IPS-NIHi11 (cell line): ENCODE results near the gene KRT4.

ENCODE experiments used
- DNase-seq: peaks from one replicate; pipeline ENCODE4 v3.0.0; 2012; ENCODE audit warnings: mixed read lengths, low spot score

The KRT4 gene

GRCh38 chr12:52821826-52822660 is 8.1 kb upstream of the KRT4 start:
- no peak for DNase-seq

- no peak for DNase-seq
These were observed 7.3 kb upstream of the KRT4 start for GRCh38 chr12:52821071-52821730.

- no peak for DNase-seq
These were observed 6.6 kb upstream of the KRT4 start for GRCh38 chr12:52820521-52820920.

GRCh38 chr12:52819731-52820510 is 6.0 kb upstream of the KRT4 start:
- DNase-seq, result no peak

GRCh38 chr12:52818887-52819420 is 5.0 kb upstream of the KRT4 start:
- DNase-seq, result no peak

DNA sequence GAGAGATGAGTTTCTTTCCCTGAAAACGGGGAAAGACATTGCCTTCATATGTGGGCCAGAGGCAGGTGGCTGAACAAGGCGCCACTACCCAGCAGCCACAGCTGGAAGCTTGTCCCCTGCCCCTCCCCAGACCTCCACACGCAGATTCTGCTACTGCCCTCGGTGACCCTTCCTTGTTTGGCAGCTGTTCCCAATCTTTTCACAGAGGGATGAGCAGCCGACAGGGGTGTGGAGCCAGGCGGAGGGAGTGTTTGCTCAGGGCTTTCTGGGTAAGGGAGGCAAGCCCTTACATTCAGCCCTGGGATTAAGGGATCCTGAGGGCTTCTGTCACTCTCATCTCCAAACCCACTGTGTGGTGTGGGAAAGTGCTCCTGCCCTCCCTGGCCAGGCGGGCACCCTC is 4.5 kb upstream of the KRT4 start:
- DNase-seq, result no peak

- DNase-seq, result no peak
These were observed 3.9 kb upstream of the KRT4 start for GRCh38 chr12:52817699-52818238.

DNA sequence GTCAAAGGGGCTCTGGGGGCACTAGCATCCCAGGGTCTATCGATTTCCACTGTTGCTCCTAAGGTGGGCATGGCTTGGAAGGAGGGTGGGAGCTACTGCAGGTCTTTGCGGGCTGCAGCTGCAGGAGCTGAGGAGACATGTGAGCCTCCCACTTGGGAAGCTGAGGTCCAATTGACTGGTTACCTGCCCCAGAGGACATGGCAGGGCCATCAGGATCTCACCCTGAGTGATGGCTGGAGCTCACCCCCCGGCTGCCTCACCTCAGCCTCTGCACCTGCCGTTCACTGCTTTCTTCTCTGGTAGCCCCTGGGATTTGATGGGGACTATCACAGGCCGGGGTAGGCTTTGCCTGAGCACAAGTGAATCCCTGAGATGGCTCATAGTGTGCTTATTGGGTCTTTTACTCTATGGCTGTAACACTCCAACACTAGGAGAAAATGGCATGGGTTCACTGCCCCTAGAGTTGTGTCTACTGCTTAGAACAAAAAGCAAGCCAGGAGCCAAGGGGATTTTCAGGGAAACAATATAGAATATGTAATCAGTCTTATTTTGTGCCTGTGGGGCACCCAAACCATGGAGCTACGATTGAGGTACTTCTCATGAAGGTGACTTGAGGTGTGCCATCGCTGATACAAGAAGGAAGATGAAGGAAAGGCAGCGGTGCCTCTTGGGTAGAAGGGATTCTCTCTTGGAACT is 3.2 kb upstream of the KRT4 start:
- no peak for DNase-seq

DNA sequence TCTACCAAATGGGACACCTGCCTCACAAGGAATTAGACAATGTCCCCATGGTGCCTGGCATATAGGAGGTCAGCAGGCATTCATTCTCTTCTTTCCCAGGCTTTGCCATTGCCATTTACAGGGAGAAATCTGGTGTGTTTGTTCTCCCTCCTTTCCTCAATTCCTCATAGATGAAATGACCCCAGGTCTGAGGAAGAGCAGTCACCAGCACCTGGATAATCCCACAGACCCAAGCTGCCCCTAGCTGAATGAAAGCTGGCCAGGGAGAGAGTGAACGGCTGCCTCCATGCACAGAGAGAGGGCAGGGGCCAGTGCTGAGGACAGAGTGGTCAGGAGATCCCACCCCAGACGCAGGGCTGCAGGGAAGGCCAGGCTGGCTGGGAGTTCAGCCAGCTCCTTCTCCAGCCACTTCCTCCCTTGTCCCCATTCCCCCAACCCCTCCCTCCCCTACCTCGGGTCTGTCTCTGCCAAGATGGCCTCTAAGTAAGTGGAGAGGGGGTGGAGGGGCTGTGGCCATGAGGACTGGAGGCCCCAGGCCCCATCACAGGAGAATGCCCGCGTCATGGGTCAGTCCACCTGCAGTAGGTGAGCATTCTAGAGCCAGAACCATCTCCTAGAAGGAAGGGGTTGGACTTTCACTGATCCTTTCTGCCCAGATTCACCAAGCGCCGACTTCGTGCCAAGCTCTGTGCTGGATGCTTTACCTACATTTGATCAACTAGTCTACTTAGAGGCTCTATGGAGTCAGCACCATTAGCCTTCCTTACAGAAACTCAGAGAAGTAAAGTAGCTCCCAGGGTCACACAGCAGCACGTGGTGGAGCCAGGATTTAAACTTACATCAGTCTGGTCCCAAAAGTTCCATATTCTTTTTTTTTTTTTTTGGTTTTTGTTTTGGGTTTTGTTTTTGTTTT is 2.0 kb upstream of the KRT4 start:
- no peak for DNase-seq

DNA sequence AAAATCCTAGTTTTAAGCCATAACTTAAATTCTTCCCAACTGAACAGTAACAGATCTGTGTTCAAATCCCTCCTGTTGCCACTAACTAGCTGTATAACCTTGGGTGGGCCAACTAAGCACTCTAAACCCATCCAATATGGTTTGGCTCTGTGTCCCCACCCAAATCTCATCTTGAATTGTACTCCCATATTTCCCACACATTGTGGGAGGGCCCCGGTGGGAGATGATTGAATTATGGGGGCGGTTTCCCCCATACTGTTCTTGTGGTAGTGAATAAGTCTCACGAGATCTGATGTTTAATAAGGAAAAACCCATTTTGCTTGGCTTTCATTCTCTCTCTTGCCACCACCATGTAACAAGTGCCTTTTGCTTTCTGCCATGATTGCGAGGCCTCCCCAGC is 1.2 kb upstream of the KRT4 start:
- DNase-seq, result no peak

DNA sequence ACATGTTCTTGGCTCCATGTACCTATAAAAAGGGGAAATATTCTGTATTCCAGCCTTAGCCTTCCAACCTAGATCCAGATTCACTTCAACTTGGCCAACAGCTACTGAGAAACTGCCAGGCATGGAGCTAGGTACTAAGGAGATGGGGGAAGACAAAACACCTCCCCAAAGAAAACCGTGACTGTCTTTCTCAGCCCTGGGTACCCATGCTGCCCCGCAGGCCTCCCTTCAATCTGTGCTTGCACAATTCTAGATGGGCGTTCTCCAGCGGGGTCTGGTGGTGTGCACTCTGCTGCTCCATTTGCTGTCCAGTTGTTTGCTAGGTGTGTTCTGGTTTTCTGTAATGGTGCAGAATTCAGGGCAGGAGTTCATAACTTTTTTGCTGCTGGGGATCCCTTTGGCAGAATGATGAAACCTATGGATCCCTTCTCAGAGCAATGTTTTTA is 817 bp upstream of the KRT4 start:
- DNase-seq, result no peak

- no peak for DNase-seq
These were observed 605 bp downstream of the KRT4 start for GRCh38 chr12:52813203-52813819.

DNA sequence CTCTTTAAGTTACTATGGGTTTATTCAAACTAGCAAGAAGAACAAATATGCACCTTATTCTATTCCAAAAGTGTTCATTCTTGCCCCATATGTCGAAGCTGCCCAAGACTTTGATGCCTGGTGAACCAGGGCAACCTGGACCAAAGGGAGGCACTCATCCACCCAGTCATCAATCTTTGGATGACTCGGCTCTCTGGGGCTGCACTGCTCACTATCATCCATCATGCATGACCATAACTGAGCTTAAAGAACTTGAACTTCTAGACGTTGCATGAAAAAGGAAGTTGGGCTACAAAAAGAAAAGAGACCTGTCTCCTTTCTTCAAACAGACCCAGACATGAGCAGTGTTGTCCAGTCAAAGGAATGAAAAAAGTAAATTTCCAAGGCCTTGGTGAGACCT is 1.2 kb downstream of the KRT4 start:
- DNase-seq, result no peak

- no peak for DNase-seq
These were observed 1.9 kb downstream of the KRT4 start for GRCh38 chr12:52812073-52812400.

- DNase-seq, result no peak
These were observed 2.5 kb downstream of the KRT4 start for GRCh38 chr12:52811191-52812072.

DNA sequence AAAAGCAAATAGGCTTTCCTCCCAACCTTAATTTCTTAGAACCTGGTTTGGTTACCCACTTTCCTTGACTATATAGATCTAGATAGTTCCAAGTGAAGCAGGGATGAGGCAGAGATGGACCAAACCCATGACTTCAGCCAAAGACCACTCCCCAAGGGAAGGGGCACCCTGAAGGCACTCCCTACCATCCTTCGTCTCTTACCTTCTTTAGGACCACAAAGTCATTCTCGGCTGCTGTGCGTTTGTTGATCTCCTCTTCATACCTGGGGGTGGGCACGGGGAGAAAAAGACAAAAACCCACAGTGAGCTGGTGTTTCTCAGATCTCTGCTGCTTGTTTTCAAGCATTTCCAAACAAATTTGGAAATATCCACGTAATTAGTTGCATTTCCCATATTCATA is 3.4 kb downstream of the KRT4 start:
- DNase-seq, result no peak

- no peak for DNase-seq
These were observed 4.8 kb downstream of the KRT4 start for GRCh38 chr12:52809166-52809565.

GRCh38 chr12:52808573-52809160 is 5.2 kb downstream of the KRT4 start:
- DNase-seq, result no peak
